HK-2 (cell line): ENCODE data around the gene FBN2.
"Not testable (repeated sequence)": the region's sequence is repeated elsewhere in the genome, so short reads cannot be mapped to it uniquely, and the experiment has no call there.

Experiments
- DNase-seq: peaks from one replicate; pipeline ENCODE4 v3.0.0-alpha.2; 2018; ENCODE audit not compliant: unreplicated experiment

FBN2 gene

DNA sequence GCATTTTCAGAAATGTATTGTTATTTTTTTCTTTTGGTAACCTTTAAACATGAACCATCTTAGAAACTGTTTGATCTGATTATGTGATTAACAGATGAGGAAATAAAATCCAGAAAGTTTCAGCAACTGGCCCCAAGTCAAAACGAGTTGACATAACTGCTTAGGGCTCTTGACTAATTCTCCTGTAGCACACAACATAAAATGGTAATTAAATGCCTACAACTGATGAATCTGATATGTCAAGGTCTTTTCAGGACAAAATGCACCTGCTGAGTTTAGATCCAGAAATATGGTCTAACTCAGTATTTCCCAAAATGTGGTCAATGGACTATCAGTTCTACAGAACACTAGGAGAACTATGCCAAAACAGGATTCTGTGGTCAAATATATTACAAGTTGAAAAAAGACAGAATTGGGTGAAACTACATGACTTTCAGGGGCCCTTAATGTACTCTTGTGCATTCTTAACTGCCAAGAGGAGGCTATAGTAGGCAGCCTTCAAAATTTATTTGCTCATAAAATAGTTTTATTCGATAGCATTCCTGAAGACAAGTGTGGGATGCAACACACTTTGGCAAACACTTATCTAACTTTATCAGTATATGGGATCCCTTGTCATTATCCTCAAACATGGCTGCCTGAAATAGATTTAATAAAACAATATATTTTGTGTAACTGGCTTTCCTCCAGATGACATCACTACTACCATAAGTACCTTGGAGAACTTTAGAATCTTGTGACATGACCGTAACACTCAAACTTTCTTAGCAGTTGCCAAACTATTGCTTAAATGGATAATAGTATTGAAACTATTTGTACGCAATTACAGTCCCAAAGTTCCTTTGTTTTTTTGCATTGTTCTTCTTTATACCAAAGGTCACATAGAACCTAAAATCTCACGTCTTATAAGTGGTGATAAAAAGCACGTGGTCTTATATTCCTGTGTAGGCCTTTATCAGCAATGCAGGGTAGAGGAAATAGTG is 59.4 kb downstream of the FBN2 start:
- no peak for DNase-seq

DNA sequence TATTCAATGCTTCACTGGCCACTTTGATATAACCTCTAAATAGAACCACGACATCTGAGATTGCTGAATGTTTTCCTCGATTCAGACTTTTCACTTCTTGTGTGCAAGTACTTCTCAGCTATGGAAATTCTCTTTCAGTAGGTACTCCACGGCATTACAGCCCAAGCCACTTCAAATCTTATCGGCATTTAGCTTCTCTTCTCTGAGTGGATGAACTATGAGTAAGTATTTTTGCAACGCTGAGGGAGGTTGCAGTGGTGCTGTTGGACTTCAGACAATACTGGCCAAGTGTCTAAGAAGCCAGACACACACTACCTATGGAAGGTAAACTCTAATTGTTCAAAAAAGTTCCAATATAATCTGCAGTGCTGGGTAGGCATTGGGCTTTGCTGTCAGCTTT is 60.1 kb downstream of the FBN2 start:
- no peak for DNase-seq

DNA sequence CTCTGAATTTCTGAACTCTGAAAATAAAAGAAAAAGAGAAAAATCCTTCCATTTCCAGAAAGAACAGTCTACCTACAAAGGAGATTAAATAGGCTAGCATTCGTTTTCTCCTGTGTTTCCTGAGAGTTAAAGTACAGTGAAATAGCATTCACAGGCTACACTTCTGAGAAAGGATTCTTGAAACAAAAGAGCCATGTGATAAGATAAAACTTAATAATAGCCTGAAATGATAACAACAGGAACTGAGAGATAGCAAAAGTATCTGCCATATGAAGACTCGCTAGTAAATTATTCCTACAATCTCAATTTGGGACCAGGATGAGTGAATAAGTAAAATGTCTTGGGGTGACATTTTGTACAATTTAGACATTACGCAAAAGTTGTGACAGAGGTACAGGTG is 62.4 kb downstream of the FBN2 start:
- DNase-seq: no peak

DNA sequence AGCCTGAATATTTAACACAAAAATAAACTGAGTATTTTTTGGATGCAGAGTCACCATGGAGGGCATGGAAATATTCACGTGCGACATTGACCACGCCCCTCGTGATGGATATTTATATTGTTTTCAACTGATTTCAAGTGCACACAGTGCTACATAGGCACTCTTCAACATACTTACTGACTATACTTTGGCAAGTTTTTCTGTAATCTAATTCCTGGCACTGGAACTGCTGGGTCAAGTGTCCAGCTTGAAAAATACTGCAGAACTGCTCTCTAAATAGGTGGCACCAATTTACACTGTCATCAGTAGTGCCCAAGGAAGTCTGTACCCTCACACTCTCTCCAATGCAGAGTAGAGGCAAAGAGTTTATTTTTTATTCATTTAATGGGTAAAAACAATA is 65.1 kb downstream of the FBN2 start:
- no peak for DNase-seq

DNA sequence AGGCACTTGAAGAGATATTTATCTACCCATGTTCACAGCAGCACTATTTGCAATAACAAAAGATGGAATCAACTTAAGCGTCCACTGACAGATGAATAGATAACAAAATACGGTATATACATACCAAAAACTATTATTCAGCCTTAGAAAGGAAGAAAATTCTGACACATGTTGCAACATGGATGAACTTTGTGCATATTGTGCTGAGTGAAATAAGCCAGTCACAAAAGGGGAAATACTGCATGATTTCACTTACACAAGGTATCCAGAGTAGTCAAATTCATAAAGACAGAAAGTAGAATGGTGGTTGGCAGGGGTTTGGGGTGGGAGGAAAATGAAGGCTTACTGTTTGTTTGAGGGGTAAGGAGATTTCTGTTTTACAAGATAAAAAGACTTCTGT is 66.0 kb downstream of the FBN2 start:
- no peak for DNase-seq

DNA sequence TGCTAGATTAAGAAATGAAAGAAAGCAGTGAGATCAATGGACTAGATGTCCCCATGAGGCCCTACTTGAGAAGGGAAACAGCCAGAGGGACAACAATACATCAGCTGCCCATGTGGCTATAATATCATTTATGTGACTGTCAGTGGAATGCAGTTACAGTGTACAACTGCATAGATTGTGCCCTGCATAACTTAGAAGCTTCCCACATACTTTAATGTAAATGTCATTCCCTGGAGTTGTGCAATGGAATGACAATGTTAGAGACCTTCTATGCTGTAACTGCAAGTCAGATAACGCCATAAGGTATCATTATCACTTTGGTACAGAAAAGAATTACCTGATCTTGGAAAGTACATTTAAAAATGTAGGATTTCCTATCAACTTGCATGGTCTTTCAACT is 67.4 kb downstream of the FBN2 start:
- DNase-seq: no peak

DNA sequence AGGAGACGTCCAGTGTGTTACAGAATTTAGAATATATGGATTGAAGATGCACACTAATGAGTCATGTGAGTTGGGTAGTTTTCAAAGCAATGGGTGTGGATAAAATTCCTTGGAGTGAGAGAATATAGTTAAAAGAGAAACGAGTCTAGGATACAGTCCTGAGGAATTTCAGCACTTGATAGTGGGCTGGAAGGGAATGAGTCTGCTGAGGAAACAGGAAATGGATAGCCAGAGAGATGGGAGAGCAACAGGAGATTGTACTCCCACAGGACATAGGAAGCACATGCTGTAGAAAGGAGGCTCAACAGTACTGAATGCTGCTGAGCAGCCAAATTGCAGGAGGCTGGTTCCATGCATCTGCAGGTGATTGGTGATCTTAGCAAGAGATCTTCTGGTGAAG is 68.1 kb downstream of the FBN2 start:
- DNase-seq: no peak

DNA sequence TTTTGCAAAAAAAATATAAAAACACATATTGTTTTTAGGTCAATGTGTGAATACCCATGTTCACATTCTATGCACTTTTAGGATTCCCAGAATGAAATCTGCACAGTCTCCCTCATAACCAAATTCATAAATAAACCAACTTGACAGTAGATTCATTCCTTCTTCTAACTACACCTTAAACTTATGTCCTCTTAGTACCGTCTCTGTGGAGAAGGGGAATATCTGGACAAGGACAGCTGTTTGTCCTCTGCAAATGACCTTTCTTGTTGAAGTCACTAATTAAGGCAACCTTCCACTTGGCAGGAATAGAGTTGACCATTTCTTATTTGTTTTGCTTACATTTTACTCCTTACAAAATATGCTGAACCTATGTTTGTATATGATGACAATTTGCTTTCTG is 71.1 kb downstream of the FBN2 start:
- DNase-seq: no peak

DNA sequence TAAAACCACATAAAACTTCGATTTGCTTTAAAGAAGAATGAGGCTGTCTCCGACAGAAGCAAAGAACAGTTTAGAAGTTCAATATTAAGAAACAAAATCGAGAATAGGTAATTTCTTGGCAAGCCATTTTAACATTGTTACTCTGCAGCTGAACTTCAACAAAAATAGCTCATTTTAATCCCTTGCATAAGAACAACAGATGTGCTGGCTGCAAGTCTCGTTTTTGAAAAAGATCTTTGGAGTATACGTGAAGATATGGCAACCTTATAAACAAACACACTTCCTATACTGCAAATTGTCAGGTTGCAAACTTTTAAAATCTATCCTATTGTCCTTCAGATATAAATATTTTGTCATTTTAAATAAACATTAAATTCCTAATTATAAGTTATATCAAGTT is 71.5 kb downstream of the FBN2 start:
- DNase-seq: no peak

DNA sequence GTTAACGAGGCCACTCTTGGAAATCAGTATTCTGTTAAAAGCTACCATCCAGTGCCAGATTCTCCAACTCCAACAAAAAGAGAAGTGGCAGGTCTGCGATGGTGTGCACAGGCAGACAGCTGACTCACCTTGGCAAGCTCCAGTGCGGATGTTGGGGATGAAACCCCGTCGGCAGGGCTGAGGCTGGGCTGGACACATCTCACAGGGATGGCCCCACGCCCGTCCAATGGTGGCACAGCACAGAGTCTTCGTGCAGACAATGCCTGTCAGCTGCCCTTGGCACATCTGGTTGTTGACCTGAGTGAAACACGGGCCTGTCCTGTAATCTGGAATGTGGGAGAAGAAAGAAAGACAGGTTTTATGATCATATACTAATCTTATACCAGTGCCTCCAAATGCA is 73.4 kb downstream of the FBN2 start:
- no peak for DNase-seq

DNA sequence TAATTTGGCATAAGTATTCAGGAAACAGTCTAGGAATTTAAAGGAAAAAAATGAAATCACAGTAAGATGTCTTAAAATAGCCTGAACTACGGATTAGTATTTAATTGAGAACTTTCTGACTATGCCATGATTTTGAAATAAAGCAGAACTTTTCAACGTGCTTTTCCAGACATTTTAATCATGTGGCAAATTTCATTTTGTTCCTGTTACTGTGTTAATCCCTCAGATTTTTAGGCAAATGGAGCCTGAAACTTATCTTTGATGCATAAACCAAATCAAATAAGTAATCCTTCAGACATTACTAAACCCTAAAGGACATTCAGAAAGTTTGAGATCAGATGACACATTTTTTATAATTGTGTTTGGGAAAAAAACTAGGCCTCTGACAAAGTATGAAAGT is 75.7 kb downstream of the FBN2 start:
- DNase-seq: no peak

DNA sequence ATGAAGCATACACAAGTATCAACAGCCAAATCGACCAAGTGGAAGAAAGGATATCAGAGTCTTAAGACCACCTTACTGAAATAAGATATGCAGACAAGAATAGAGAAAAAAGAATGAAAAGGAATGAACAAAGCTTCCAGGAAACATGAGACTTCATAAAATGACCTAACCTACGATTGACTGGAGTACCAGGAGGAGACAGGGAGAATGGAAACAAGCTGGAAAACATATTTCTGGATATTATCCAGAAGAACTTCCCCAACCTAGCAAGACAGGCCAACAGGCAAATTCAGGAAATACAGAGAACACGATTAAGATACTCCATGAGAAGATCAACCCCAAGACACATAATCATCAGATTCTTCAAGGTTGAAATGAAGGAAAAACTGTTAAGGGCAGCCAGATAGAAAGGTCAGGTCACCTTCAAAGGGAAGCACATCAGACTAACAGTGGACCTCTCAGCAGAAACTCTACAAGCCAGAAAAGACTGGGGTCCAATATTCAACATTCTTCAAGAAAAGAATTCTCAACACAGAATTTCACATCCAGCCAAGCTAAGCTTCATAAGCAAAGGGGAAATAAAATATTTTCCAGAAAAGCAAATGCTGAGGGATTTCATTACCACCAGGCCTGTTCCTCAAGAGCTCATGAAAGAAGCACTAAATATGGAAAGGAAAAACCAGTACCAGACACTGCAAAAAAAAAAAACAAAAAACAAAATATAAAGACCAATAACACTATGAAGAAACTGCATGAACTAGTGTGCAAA is 80.7 kb downstream of the FBN2 start:
- not testable (repeated sequence) for DNase-seq

DNA sequence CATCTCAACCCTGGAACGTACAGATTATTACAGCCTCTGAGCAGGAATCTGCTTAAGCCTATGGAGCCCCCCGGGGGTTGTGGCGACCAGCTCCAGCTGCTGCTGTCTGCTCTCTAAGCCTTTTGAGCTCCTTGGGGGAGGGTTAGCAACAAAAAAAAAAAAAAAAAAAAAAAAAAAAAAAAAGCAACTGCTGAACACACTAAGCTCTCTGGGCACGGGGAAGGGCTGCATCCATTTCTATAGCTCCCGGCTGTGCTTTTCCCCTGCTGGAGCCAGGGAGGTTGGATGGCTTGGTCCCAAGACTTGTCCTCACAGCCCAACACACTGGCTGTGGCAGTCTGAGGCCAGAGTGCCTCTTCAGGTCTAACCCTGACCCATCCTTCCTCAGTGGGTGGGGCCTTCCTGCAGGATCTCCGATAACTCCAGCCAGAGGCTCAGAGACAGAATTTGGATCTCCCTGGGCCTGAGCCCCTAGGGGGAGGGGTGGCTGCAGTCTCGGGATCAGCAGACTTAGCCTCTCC is 82.1 kb downstream of the FBN2 start:
- no peak for DNase-seq

DNA sequence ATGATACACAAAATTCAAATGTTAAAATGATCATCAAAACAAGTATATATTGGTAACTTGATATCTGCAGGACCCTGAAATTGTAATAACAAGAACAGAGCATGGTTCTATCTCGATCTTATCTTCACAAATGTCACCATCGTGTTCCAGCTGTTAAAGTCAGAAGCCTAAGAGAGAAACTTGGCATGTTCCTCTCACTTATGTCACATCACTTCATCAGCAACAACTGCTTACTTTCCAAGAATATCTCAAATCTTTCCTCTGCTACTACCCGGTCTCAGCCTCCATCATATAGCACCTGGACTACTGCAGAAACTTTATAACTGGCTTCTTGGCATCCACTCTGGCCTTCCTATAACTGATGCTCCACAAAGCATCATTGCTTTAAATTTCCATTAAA is 84.9 kb downstream of the FBN2 start:
- no peak for DNase-seq

DNA sequence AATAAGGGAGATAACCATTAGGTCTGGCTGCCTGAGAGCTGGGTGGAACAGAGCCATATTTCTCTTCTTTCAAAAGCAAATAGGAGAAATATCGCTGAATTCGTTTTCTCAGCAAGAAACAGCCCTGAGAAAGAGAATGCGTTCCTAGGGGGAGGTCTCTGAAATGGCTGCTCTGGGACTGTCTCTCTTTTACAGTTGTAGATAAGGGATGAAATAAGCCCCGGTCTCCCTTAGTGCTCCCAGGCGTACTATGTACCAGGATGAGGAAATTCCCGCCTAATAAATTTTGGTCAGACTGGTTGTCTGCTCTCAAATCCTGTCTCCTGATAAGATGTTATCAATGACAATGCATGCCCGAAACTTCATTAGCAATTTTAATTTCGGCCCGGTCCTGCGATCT is 90.8 kb downstream of the FBN2 start:
- not testable (repeated sequence) for DNase-seq

DNA sequence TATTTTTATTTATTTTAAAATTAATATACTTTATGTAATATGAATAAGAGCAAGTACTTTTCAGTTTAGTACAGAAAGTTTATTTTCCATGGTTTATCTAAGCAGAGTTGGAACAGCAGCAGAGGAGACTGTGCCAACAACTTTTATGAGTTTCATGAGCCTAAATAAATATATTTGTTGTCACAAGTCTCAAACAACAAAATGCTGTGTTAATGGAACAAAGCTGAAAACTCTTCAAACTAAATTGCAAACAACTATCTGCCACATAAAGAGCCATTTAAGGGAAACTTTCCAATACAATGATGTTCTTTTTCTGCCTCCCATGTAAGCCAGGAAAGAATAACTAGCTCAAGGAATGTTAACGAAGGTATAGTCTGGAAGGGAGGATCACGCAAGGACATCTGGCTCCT is 96.1 kb downstream of the FBN2 start:
- DNase-seq: no peak

DNA sequence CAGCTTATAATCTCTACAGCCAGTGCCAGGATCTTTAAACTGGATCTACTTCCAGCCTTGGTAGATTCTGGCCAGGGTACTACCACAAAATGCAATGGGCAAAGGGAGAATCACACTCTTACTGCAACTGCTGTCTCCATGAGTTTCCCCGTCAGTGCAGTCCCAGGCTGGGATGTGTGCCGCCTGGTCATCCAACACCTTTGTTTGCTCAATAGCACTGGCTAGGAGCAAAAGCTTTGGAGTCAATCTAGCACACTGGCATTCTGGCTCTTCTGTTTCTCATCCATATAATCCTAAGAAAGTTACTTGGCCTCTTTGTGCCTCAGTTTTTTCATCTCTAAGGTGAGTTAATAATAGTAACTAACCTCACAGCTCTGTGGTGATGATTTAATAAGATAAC is 96.9 kb downstream of the FBN2 start:
- DNase-seq: no peak

DNA sequence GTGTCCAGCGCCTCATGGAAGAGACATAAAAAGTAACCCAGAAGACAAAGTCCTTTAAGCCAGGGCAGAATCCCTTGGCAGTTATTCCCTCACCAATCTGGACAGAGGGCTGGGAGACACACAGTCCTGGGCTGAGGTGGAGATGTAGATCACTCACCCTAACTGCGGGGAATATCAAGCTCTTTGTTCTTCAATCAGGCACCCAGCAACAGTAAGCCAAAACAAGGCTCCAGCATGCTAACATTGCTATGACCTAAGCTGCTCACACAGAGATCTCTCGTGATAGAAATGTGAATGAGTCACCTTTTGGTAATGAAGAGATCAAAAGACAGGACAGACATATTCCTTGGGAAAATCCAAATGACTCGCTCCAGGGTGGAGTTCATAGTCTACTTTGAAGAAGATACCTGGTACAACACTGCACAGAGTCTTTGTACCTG is 101.3 kb downstream of the FBN2 start:
- peak; percentile 27 for DNase-seq

DNA sequence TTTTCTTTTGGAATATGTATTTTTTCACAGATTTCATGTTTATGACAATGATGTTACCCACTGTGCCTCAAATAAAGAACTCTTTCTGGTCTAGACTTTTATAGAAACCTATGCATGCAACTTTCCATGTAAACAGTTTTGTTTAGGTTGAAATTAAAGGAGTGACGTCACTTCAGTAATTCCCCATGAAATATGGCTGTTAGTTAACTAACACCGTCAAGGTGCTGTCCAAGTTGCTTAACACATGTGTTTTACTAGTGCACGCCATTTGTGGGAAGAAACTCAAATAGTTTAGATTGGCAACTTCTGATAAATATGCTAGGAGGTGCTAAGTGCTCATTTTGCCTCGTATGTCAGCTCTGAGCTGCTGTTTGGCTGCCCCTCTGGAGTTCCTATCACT is 102.2 kb downstream of the FBN2 start:
- DNase-seq: no peak

DNA sequence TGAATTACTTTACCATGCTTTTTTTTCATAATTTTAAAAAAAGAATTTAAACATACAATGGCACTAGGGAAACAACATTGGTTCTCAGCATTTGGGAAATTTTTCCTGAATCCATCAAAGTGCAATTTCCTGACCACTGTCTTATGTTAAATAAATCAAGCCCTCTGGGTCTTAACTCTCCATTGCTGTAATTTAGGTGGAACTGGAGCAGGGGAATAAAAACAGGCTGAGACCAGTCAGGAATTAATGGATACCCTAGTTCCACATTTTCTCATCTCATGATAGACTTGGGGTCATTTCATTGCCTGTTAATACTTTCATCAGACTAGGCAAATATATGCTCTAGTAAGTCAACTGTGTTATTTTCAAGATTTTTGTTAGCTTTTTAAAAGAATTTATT is 103.1 kb downstream of the FBN2 start:
- DNase-seq: no peak

DNA sequence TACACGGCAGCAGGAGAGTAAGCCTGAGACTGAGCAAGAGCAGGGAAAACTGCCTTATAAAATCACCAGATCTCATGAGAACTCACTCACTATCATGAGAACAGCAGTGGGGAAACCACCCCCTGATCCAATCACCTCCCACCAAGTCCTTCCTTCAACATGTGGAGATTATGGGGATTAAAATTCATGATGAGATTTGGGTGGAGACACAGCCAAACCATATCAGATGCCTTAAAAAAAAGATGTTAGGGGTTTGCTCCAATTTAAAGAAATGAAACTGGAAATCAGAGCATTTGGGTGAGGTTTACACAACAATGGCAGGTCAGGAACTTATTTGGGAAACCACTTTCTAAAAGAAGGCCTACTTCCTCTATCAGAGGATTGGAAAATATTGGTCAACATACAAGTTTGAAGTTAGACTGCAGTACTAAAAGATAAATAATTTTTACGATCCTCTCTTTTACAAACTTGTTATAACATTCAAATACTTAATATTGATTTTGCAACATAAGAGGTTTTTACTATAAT is 105.1 kb downstream of the FBN2 start:
- DNase-seq: no peak

DNA sequence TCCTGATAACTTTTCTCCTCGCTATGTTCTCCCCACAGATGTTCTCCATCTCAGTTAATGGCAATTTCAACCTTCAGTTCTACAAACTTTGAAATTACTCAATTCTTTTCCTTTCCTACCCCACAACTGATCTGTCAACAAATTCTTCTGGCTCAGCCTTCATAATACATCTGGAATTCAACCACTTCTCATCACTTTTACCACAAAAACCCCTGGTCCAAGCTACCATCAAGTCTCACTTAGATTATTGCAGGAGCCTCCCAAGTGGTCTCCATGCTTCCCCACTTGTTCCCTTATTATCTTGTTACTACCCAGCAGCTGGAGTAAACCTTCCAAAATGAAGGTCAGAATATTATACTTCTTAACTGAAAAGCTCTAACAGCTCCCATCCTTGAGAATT is 110.1 kb downstream of the FBN2 start:
- no peak for DNase-seq
